Cardiac muscle cell (in vitro differentiated cells and primary cell): ENCODE data around the gene XYLT1. TPM values are rescaled to one million over a fixed set of nuclear protein-coding genes. Genes with fewer than 3 reads are reported as not detected.

Experiments used
- DNase-seq, 2 donors: peaks; one replicate each; pipeline versions ENCODE4 v3.0.0 to v3.0.0-alpha.2; 2010 to 2017; ENCODE audit warnings: low read depth in 1 of 2, low spot score in 1 of 2
- H3K27ac ChIP-seq: fragments of 200-600 bp; sonication (generic); 2 replicates; pipeline ENCODE4 v1.5.1; 2016
- H3K27me3 ChIP-seq: fragments of 200-600 bp; sonication (generic); 2 replicates; pipeline ENCODE4 v1.6.0; 2016; ENCODE audit warnings: control low read depth
- H3K36me3 ChIP-seq: fragments of 200-600 bp; sonication (generic); 2 replicates; pipeline ENCODE4 v1.5.1; 2016; ENCODE audit warnings: control low read depth
- H3K4me1 ChIP-seq: fragments of 200-600 bp; sonication (generic); 2 replicates; pipeline ENCODE4 v1.8.1; 2017; ENCODE audit warnings: low read depth, mild to moderate bottlenecking, mixed run types
- H3K4me3 ChIP-seq: fragments of 200-600 bp; sonication (generic); 2 replicates; pipeline ENCODE4 v1.5.1; 2016; ENCODE audit warnings: mild to moderate bottlenecking
- H3K9me3 ChIP-seq: fragments of 200-600 bp; sonication (generic); 2 replicates; pipeline ENCODE4 v1.5.1; 2017; ENCODE audit warnings: low read depth, mild to moderate bottlenecking, control low read depth
- CTCF ChIP-seq: IDR thresholded peaks from 2 replicates; pipeline ENCODE4 v1.5.1; 2012; ENCODE audit warnings: low read depth, mild to moderate bottlenecking, low read length
- polyA plus RNA-seq: library from polyadenylated mRNA; unstranded; fragments of >200 nt; fragmentation: Nextera tagmentation; extraction: Ambion mirVana; gene quantifications from 2 replicates; pipeline ENCODE4 v1.2.1, GENCODE V29; 2016
- total RNA-seq: library from RNA; depleted of rRNA; stranded (reverse); fragments of >200 nt; gene quantifications from 2 replicates; pipeline ENCODE4 v1.2.3, GENCODE V29; 2016

XYLT1 gene
- total and polyA plus RNA-seq, 2 experiments from 2014 or later, result 3.1 to 7.2 TPM

DNA sequence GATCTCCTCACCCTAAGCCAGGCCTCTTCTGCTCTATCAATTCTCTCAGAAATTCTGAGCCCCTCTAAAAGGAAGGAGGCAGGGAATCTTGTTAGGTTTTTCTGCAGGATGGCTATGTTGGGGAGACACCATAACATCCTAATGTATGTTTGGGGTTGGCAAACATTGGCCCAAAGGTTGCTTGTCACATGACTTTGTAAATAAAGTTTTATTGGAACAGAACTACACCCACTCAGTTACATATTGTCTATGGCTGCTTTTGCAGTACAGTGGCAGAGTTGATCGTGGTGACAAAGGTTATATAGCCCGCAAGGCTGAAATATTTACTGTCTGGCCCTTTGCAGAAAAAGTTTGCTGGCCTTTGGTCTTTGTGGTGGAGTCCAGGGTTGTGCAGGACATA lies 409.4 kb downstream of the XYLT1 start:
- Histone ChIP-seq H3K27ac (no peak overlapping the region), H3K4me1 (no peaks in the 10 kb centered on the region), H3K4me3 (no peak overlapping the region), H3K27me3 (no peaks in the 10 kb centered on the region), H3K9me3 (no peaks in the 10 kb centered on the region), H3K36me3 (no peaks in the 10 kb centered on the region)
- no peak for DNase-seq
- no peak for TF ChIP-seq CTCF

GRCh38 chr16:17058471-17058870 lies 412.3 kb downstream of the XYLT1 start:
- Histone ChIP-seq H3K9me3 (no peaks in the 10 kb centered on the region), H3K27me3 (no peaks in the 10 kb centered on the region), H3K4me3 (no peak overlapping the region), H3K27ac (no peak overlapping the region), H3K36me3 (no peaks in the 10 kb centered on the region), H3K4me1 (no peaks in the 10 kb centered on the region)
- DNase-seq, result no peak
- no peak for TF ChIP-seq CTCF

GRCh38 chr16:17056666-17057065 lies 414.1 kb downstream of the XYLT1 start:
- no peak overlapping the region for H3K4me3 ChIP-seq
- H3K27ac ChIP-seq, result no peak overlapping the region
- no peaks in the 10 kb centered on the region for H3K36me3 ChIP-seq
- H3K9me3 ChIP-seq, result no peaks in the 10 kb centered on the region
- TF ChIP-seq CTCF, result no peak
- no peak for DNase-seq
- no peaks in the 10 kb centered on the region for H3K4me1 ChIP-seq
- H3K27me3 ChIP-seq, result no peaks in the 10 kb centered on the region

- no peaks in the 10 kb centered on the region for H3K36me3 ChIP-seq
- no peaks in the 10 kb centered on the region for H3K9me3 ChIP-seq
- no peak for TF ChIP-seq CTCF
- H3K4me3 ChIP-seq, result no peak overlapping the region
- H3K4me1 ChIP-seq, result no peaks in the 10 kb centered on the region
- no peak overlapping the region for H3K27ac ChIP-seq
- H3K27me3 ChIP-seq, result no peaks in the 10 kb centered on the region
- DNase-seq, result no peak
Measured at GRCh38 chr16:17053536-17054160, 417.1 kb downstream of the XYLT1 start.
